GM23338 (cell line): ENCODE data around the gene CD109. TPM values are rescaled to one million over a fixed set of nuclear protein-coding genes. Genes with fewer than 3 reads are reported as not detected.

Source experiments
- ATAC-seq: fragments of 200-7000 bp; cut with Tn5 transposase; 3 replicates; pipeline ENCODE4 v1.9.1; 2020
- DNase-seq: peaks from one replicate; pipeline ENCODE4 v3.0.0-alpha.2; 2015; ENCODE audit warnings: low spot score
- H2AFZ ChIP-seq: fragments of 200-600 bp; sonication (generic); 2 replicates; pipeline ENCODE4 v1.8.0; 2016; ENCODE audit warnings: antibody characterized with exemption, mild to moderate bottlenecking, moderate library complexity
- H3F3A ChIP-seq: fragments of 200-600 bp; sonication (generic); replicated peaks from 2 replicates; pipeline ENCODE4 v1.8.0; 2017; ENCODE audit warnings: antibody characterized with exemption, mixed run types, low read depth
- H3K27ac ChIP-seq: fragments of 200-600 bp; sonication (generic); 2 replicates; pipeline ENCODE4 v1.6.1; 2016; ENCODE audit warnings: low read depth
- H3K27me3 ChIP-seq: fragments of 200-600 bp; sonication (generic); 2 replicates; pipeline ENCODE4 v1.8.0; 2016; ENCODE audit warnings: mild to moderate bottlenecking, mixed run types, moderate library complexity; ENCODE audit not compliant: insufficient read depth
- H3K36me3 ChIP-seq: fragments of 200-600 bp; sonication (generic); 2 replicates; pipeline ENCODE4 v1.8.0; 2016; ENCODE audit warnings: mild to moderate bottlenecking; ENCODE audit not compliant: insufficient read depth
- H3K4me1 ChIP-seq: fragments of 200-600 bp; sonication (generic); 2 replicates; pipeline ENCODE4 v1.8.0; 2016; ENCODE audit warnings: mild to moderate bottlenecking, moderate library complexity; ENCODE audit not compliant: insufficient read depth
- H3K4me2 ChIP-seq: fragments of 200-600 bp; sonication (generic); 2 replicates; pipeline ENCODE4 v1.7.1; 2017; ENCODE audit warnings: mixed run types
- H3K4me3 ChIP-seq: fragments of 200-600 bp; sonication (generic); 2 replicates; pipeline ENCODE4 v1.6.1; 2016; ENCODE audit warnings: mixed run types
- H3K79me2 ChIP-seq: fragments of 200-600 bp; sonication (generic); replicated peaks from 2 replicates; pipeline ENCODE4 v1.8.0; 2017; ENCODE audit warnings: mild to moderate bottlenecking; ENCODE audit not compliant: insufficient read depth
- H3K9me2 ChIP-seq: fragments of 200-600 bp; sonication (generic); 2 replicates; pipeline ENCODE4 v1.8.0; 2017; ENCODE audit not compliant: insufficient read depth
- H4K20me1 ChIP-seq: fragments of 200-600 bp; sonication (generic); replicated peaks from 2 replicates; pipeline ENCODE4 v1.8.0; 2017; ENCODE audit warnings: mild to moderate bottlenecking; ENCODE audit not compliant: insufficient read depth
- H3K27ac Mint-ChIP-seq: 2 replicates; pipeline ENCODE4 v1.8.0; 2020; ENCODE audit warnings: inconsistent platforms, mild to moderate bottlenecking, moderate library complexity, mixed read lengths
- H3K27me3 Mint-ChIP-seq: 3 replicates; pipeline ENCODE4 v1.8.0; 2022; ENCODE audit warnings: low read depth, mild to moderate bottlenecking, moderate library complexity, mixed read lengths, inconsistent platforms; ENCODE audit not compliant: insufficient read depth, poor library complexity
- H3K36me3 Mint-ChIP-seq: 3 replicates; pipeline ENCODE4 v1.8.0; 2021; ENCODE audit warnings: low read depth, mild to moderate bottlenecking, inconsistent platforms, moderate library complexity, mixed read lengths
- H3K4me1 Mint-ChIP-seq: 3 replicates; pipeline ENCODE4 v1.8.0; 2020; ENCODE audit warnings: mild to moderate bottlenecking, inconsistent platforms, mixed read lengths
- H3K4me3 Mint-ChIP-seq: 3 replicates; pipeline ENCODE4 v1.8.0; 2021; ENCODE audit warnings: moderate library complexity, mild to moderate bottlenecking, inconsistent platforms, mixed read lengths
- H3K9me3 Mint-ChIP-seq: 3 replicates; pipeline ENCODE4 v1.8.0; 2020; ENCODE audit warnings: moderate library complexity, mild to moderate bottlenecking, inconsistent platforms, mixed read lengths
- CREB1 ChIP-seq: fragments of 250-450 bp; sonication (Bioruptor Pico); IDR thresholded peaks from 2 replicates; pipeline ENCODE4 v1.5.0; 2020; ENCODE audit warnings: low read depth, mild to moderate bottlenecking, moderate library complexity
- EZH2 ChIP-seq: fragments of 200-600 bp; sonication (generic); IDR thresholded peaks from one replicate; pipeline ENCODE4 v1.8.0; 2017; ENCODE audit warnings: antibody characterized with exemption, mild to moderate bottlenecking, low read depth; ENCODE audit not compliant: unreplicated experiment
- EZH2phosphoT487 ChIP-seq: fragments of 200-600 bp; sonication (generic); IDR thresholded peaks from one replicate; pipeline ENCODE4 v1.8.1; 2018; ENCODE audit warnings: antibody characterized with exemption; ENCODE audit not compliant: unreplicated experiment
- JUNB ChIP-seq: IDR thresholded peaks from one replicate; pipeline ENCODE4 v1.6.1; 2016; ENCODE audit warnings: antibody characterized with exemption; ENCODE audit not compliant: unreplicated experiment
- NANOG ChIP-seq: IDR thresholded peaks from 2 replicates; pipeline ENCODE4 v1.6.1; 2016; ENCODE audit warnings: antibody characterized with exemption, borderline replicate concordance
- POLR2AphosphoS5 ChIP-seq: IDR thresholded peaks from 2 replicates; pipeline ENCODE4 v1.6.1; 2016; ENCODE audit warnings: antibody characterized with exemption, low read depth
- STAT1 ChIP-seq: IDR thresholded peaks from one replicate; pipeline ENCODE4 v1.6.1; 2016; ENCODE audit warnings: antibody characterized with exemption; ENCODE audit not compliant: unreplicated experiment
- ZNF114 ChIP-seq: fragments of 250-450 bp; sonication (Bioruptor Pico); IDR thresholded peaks from 2 replicates; pipeline ENCODE4 v1.5.0; 2020; ENCODE audit warnings: mild to moderate bottlenecking, moderate library complexity
- ZNF331 ChIP-seq: fragments of 250-450 bp; sonication (Bioruptor Pico); IDR thresholded peaks from 2 replicates; pipeline ENCODE4 v1.5.0; 2020; ENCODE audit warnings: low read depth, mild to moderate bottlenecking, moderate library complexity
- ZNF462 ChIP-seq: fragments of 250-450 bp; sonication (Bioruptor Pico); IDR thresholded peaks from 2 replicates; pipeline ENCODE4 v1.5.0; 2020; ENCODE audit warnings: mild to moderate bottlenecking, moderate library complexity
- polyA plus RNA-seq: library from polyadenylated mRNA; unstranded; fragments of >200 nt; fragmentation: Nextera tagmentation; extraction: Ambion mirVana; gene quantifications from 2 replicates; pipeline ENCODE4 v1.2.1, GENCODE V29; 2016
- total RNA-seq: library from RNA; depleted of rRNA; stranded (reverse); fragments of >200 nt; shearing (Covaris generic); gene quantifications from 2 replicates; pipeline ENCODE4 v1.2.3, GENCODE V29; 2014
- TF ChIP-seq, protein P1 (sequence below): IDR thresholded peaks from one replicate; pipeline ENCODE4 v1.6.1; 2018; ENCODE audit warnings: antibody characterized with exemption; ENCODE audit not compliant: unreplicated experiment
- TF ChIP-seq, protein P2 (sequence below): IDR thresholded peaks from 2 replicates; pipeline ENCODE4 v1.6.1; 2016; ENCODE audit warnings: antibody characterized with exemption
- TF ChIP-seq, protein P3 (sequence below), 2 experiments: fragments of 200-600 bp in 1 of 2; sonication (generic) in 1 of 2; conservative IDR thresholded peaks; 2 replicates each; pipeline versions ENCODE4 v1.5.1 to v1.6.1; 2016 to 2017; ENCODE audit warnings: antibody characterized with exemption in 2 of 2, low read depth in 2 of 2, mild to moderate bottlenecking in 2 of 2, moderate library complexity in 1 of 2

CD109 gene
- total and polyA plus RNA-seq, 2 experiments from 2014 or later = 1.1 to 5.3 TPM

DNA sequence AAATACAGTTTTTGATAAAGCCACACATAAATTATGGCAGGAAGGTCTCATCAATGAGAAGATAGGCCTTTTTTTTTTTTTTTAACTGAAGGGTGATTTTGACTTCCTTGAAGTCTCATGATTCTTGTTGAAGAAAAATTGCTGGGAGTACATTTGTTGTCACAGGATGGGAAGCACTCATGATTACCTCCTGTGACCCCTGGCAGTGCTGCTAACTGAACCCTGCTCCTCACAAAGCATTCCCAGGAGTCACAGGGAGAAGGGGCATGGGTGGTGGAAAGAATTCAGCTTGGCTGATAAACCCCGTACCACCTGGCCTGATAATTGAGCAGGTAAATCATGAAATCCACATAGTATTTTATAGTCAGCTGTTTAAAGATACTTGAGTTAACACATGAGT, 86.9 kb downstream of the CD109 start:
- no peaks in the 10 kb centered on the region for H3K27me3 Mint-ChIP-seq
- Histone ChIP-seq H2AFZ (no peak overlapping the region), H3K4me2 (no peak overlapping the region), H4K20me1 (no peaks in the 10 kb centered on the region), H3K4me1 (peaks cover 4% of the 10 kb centered on the region; the same call in 1 of the 2 replicates), H3K27me3 (no peaks in the 10 kb centered on the region), H3K9me2 (no peaks in the 10 kb centered on the region), H3K79me2 (no peaks in the 10 kb centered on the region), H3K4me3 (no peak overlapping the region), H3K27ac (no peak overlapping the region), H3K36me3 (no peaks in the 10 kb centered on the region), H3F3A (no peaks in the 10 kb centered on the region)
- ATAC-seq (no peak), DNase-seq (no peak)
- no peak overlapping the region for H3K27ac Mint-ChIP-seq
- H3K9me3 Mint-ChIP-seq = no peaks in the 10 kb centered on the region
- no peaks in the 10 kb centered on the region; the same call in 2 of the 3 replicates for H3K36me3 Mint-ChIP-seq
- TF ChIP-seq ZNF114 (no peak), ZNF331 (no peak), STAT1 (no peak), EZH2 (no peak), EZH2phosphoT487 (no peak), CREB1 (CRISPR knock-in tag) (no peak), JUNB (no peak), POLR2AphosphoS5 (no peak), NANOG (no peak), ZNF462 (CRISPR knock-in tag) (no peak)
- TF ChIP-seq, protein P1, sequence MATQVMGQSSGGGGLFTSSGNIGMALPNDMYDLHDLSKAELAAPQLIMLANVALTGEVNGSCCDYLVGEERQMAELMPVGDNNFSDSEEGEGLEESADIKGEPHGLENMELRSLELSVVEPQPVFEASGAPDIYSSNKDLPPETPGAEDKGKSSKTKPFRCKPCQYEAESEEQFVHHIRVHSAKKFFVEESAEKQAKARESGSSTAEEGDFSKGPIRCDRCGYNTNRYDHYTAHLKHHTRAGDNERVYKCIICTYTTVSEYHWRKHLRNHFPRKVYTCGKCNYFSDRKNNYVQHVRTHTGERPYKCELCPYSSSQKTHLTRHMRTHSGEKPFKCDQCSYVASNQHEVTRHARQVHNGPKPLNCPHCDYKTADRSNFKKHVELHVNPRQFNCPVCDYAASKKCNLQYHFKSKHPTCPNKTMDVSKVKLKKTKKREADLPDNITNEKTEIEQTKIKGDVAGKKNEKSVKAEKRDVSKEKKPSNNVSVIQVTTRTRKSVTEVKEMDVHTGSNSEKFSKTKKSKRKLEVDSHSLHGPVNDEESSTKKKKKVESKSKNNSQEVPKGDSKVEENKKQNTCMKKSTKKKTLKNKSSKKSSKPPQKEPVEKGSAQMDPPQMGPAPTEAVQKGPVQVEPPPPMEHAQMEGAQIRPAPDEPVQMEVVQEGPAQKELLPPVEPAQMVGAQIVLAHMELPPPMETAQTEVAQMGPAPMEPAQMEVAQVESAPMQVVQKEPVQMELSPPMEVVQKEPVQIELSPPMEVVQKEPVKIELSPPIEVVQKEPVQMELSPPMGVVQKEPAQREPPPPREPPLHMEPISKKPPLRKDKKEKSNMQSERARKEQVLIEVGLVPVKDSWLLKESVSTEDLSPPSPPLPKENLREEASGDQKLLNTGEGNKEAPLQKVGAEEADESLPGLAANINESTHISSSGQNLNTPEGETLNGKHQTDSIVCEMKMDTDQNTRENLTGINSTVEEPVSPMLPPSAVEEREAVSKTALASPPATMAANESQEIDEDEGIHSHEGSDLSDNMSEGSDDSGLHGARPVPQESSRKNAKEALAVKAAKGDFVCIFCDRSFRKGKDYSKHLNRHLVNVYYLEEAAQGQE = no peak
- TF ChIP-seq, protein P2, sequence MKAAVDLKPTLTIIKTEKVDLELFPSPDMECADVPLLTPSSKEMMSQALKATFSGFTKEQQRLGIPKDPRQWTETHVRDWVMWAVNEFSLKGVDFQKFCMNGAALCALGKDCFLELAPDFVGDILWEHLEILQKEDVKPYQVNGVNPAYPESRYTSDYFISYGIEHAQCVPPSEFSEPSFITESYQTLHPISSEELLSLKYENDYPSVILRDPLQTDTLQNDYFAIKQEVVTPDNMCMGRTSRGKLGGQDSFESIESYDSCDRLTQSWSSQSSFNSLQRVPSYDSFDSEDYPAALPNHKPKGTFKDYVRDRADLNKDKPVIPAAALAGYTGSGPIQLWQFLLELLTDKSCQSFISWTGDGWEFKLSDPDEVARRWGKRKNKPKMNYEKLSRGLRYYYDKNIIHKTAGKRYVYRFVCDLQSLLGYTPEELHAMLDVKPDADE = no peak
- TF ChIP-seq, protein P3, sequence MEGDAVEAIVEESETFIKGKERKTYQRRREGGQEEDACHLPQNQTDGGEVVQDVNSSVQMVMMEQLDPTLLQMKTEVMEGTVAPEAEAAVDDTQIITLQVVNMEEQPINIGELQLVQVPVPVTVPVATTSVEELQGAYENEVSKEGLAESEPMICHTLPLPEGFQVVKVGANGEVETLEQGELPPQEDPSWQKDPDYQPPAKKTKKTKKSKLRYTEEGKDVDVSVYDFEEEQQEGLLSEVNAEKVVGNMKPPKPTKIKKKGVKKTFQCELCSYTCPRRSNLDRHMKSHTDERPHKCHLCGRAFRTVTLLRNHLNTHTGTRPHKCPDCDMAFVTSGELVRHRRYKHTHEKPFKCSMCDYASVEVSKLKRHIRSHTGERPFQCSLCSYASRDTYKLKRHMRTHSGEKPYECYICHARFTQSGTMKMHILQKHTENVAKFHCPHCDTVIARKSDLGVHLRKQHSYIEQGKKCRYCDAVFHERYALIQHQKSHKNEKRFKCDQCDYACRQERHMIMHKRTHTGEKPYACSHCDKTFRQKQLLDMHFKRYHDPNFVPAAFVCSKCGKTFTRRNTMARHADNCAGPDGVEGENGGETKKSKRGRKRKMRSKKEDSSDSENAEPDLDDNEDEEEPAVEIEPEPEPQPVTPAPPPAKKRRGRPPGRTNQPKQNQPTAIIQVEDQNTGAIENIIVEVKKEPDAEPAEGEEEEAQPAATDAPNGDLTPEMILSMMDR (conservative IDR thresholded peaks at IDR 0.05; ENCODE audit: low read depth in 2 of 2) = no peak
- peaks cover 12% of the 10 kb centered on the region; the same call in 2 of the 3 replicates for H3K4me1 Mint-ChIP-seq
- no peak overlapping the region for H3K4me3 Mint-ChIP-seq
